Cardiac septum (tissue), 1 donor: ENCODE measurements around the gene ARHGEF4. TPM values are rescaled to one million over a fixed set of nuclear protein-coding genes. Genes with fewer than 3 reads are reported as not detected.
"Not testable (repeated sequence)": the region's sequence is repeated elsewhere in the genome, so short reads cannot be mapped to it uniquely, and the experiment has no call there.

Experiments
- DNase-seq: peaks from one replicate; pipeline ENCODE4 v3.0.0-alpha.2; 2020; ENCODE audit warnings: low spot score
- intact Hi-C: fragments of 100-400 bp; cut with DNase I; formaldehyde crosslinking; loops from one replicate; pipeline ENCODE4 v1.14.0; 2022
- total RNA-seq: library from RNA; stranded (reverse); fragmentation: NEBNext Ultra II Directional; extraction: Animal tissue kit (Norgen Biotek cat#: 25700); gene quantifications from one replicate; pipeline ENCODE4 v1.2.1, GENCODE V29; 2021
- donor health status: DM: no; HTN: no; CAD: no.

ARHGEF4 gene
- total RNA-seq, 1 donor from 2014 or later = 3.9 TPM

- no peak for DNase-seq
- intact Hi-C loops = no loop called here
Observed at GRCh38 chr2:131055169-131056065, 218.7 kb downstream of the ARHGEF4 start.

DNA sequence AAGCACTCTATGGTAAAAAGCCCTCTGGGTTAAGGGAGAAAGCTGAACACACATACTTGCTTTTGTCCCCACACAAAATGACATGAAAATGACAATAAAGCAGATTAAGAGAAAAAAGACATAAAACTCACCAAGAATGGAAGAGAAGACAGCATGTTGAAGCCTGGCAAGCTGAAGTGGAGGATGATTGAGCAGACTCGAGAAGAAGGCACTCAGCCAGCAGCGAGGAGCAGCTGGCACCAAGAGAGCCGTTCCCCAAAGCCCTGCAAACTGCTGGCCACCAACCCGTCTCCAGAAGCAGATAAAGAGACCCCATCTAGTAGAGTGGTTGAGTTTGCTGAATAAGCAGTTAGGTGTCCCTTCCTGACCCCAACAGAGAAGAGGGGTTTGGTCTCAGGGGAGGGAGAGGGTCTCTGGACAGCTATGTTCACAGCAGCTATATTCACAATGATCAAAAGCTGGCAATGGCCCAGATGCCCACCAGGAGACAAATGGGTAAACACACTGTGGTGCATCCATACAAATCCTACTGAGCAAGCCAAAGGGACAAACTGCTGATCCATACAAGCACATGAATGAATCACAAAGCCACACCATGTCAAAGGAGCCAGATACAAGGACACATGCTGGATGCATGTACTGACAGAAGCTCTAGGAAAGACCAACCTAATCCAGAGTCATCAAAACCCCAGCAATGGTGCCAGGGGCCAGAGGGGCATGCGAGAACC lies 219.7 kb downstream of the ARHGEF4 start:
- intact Hi-C loops = no loop called here
- no peak for DNase-seq

GRCh38 chr2:131056932-131057287 lies 220.2 kb downstream of the ARHGEF4 start:
- intact Hi-C loops = no loop called here

DNA sequence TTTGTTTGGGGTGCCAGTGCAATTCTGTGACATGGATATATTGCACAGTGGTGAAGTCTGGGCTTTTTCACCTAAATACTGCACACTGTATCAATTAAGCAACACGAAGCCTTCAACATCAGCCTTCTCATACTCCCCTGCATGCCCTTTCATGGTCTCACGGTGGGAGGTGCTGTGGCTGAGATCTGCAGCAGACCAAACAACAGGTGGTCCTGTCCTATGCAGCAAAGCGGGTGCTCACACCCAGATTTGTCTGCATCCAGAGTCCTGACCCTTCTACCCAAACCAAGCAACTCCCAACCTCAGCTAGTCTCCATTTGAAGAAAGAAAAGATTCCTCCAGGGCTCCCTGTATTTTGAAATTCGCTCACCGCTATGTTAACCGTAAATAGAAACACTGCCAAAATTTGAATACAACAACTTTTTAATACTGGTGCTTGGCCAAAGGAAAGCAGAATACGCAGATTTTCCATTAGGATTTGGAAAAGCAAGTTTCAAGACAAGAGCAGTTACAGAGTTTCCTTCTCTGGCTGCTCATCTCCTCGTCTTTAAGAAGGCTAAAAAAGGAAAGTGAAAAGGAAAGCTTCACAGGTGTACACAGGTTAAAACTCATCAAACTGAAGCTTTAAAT lies 221.6 kb downstream of the ARHGEF4 start:
- intact Hi-C loops = no loop called here
- no peak for DNase-seq

More at GRCh38 chr2:131056932-131057287, 220.2 kb downstream of the ARHGEF4 start:
- no peak for DNase-seq

DNA sequence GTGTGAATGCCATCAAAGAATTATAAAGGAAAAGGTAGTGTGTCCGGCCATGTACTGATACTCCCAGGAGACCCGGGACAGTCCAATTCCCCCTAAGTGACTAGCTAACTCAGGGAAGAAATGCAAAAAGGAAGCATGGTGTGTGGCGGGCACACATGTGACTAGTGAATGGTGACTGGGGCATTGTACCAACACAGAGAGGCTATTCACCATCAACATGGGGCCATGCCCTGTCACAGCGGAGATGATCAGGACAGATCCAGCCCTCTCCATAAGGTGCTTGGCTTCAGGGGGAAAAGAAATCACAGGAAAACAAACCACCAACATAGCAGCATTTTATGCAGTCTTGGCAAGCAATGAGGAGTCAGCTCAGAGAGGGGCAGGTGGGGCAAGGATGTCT lies 222.2 kb downstream of the ARHGEF4 start:
- intact Hi-C loops = no loop called here
- DNase-seq = no peak

DNA sequence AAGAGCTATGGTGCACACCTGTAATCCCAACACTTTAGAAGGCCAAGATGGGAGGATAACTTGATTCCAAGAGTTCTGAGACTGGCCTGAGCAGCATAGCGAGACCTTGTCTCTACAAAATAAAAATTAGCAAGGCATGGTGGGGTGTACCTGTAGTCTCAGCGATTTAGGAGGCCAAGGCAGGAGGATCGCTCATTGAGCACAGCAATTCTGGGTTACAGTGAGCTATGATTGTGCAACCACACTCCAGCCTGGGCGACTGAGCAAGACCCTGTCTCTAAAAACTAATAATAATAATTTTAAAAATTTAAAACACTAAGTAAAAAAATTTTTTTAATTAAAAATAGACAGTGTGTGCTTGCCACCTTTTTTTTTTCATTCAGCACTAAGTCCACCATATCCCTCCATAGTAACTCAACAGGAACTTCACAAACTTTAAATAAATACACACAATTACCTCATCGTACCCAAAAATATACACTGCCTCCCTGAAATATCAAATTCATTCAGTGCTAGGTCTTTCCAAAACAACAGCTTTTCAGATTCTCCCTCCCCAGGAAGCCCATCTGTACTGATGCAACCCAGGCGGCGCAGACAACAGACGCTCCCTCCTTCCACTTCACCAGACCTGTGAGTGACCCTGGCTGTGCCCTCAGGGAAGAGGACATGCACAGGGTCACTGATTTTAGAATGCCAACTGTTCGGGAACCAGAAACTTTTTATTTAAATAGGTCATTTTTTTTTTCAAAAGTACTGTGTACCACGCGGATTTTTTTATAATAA lies 227.0 kb downstream of the ARHGEF4 start:
- intact Hi-C loops = no loop called here

DNA sequence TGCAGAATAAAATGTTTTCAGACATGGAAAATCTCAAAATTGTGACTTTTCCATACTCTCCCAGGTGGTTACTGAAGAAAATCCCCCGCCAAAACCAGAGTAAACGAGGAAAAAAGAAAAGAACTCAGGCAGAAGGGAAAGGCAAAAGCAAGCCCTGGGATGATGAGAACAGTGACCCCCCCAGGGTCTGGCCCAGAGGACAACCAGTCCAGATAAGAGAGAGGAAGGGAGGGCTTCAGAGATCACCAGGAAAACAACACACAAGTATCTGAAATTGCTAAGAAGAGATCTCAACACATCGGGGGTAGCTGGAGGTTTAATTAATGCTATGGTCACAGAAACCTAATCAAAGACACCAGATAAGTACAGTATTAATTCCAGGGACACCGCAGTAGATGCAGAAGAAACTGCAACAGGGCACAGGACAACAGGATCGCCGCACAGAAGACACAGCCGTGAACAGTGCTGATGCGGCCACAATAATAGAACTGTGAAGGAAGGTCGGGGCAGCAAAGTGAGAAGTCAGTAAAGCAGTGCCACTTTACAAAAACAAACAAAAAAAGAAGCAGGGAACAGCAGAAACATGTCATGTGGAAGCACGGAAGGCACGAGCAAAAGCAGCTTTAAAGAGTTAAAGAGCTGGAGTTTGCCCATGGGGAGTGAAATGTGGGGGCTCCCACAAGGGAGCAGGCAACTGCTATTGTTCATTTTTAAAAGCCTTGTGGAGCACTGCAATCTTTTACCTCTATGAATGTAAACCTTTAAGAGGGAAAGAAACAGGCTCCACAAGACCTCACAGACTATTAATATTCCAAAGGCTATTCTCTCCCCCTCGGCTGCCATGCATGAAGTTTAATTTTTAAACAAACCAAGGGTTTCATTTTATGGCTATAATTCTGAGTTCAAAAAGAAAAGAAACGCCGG lies 228.1 kb downstream of the ARHGEF4 start:
- DNase-seq = no peak
- intact Hi-C loops = no loop called here

More for the DNA sequence above, 227.0 kb downstream of the ARHGEF4 start:
- DNase-seq = no peak

- intact Hi-C loops = no loop called here
- no peak for DNase-seq
Observed at GRCh38 chr2:131067465-131068125, 230.9 kb downstream of the ARHGEF4 start.

DNA sequence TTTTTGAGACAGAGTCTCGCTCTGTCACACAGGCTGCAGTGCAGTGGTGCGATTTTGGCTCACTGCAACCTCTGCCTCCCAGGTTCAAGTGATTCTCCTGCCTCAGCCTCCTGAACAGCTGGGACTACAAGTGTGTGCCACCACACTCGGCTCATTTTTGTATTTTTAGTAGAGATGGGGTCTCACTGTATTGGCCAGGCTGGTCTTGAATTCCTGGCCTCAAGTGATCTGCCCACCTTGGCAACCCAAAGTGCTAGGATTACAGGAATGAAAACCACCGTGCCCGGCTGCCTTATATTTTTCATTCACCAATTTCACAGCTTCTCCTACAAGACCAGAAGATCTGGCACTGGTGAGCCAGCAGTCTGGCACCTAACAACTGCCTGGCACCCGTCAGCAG lies 231.5 kb downstream of the ARHGEF4 start:
- intact Hi-C loops, DNase-seq: not testable (repeated sequence)

DNA sequence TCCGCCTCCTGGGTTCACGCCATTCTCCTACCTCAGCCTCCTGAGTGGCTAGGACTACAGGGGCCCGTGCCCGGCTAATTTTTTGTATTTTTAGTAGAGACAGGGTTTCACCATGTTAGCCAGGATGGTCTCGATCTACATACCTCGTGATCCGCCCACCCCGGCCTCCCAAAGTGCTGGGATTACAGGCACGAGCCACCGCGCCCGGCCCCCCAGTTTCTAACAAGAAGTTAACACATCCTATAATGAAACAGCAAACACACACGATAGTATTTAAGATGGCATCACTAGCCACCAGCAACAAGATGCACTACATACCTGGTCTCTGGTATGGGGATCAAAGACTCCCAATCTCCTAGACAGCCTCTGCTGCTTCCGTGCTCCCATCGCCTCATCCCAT lies 238.9 kb downstream of the ARHGEF4 start:
- intact Hi-C loops, DNase-seq: not testable (repeated sequence)

- DNase-seq = no peak
- intact Hi-C loops = no loop called here
Observed at GRCh38 chr2:131076707-131077106, 240.0 kb downstream of the ARHGEF4 start.

GRCh38 chr2:131077182-131077846 lies 240.6 kb downstream of the ARHGEF4 start:
- no peak for DNase-seq
- intact Hi-C loops = no loop called here

DNA sequence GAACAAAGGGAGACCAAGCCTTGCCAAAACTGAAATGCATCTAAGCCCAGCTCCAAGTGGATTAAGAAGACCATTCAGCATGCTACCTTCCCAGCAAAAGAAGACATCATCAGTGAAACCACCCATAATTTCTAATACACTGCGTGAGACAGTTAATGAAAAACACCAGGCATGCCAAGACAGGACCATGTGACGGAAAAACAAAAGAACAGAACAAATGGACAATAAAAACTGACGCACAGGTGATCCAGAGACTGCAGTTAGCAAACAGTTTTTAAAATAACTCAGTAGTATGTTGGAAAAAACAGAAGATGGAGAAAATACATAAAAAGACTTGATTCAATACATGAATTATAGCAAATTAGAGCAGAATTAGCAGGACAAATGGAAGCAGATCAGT lies 241.3 kb downstream of the ARHGEF4 start:
- DNase-seq = no peak
- intact Hi-C loops = no loop called here

DNA sequence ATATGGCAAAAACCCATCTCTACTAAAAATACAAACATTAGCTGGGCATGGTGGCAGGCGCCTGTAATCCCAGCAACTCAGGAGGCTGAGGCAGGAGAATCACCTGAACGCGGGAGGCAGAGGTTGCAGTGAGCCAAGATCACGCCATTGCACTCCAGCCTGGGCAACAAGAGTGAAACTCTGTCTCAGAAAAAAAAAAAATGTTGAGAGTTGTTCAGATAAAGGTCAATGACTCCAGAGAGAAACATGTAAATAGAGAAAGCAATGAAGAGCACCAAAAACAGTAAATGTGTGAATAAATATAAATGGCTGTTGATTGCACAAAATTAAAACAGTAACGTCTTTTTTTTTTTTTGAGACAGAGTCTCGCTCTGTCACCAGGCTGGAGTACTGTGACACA lies 243.2 kb downstream of the ARHGEF4 start:
- intact Hi-C loops, DNase-seq: not testable (repeated sequence)

GRCh38 chr2:131081190-131081589 lies 244.5 kb downstream of the ARHGEF4 start:
- intact Hi-C loops = no loop called here
- no peak for DNase-seq

GRCh38 chr2:131085646-131086045 lies 248.9 kb downstream of the ARHGEF4 start:
- no peak for DNase-seq
- intact Hi-C loops = no loop called here

DNA sequence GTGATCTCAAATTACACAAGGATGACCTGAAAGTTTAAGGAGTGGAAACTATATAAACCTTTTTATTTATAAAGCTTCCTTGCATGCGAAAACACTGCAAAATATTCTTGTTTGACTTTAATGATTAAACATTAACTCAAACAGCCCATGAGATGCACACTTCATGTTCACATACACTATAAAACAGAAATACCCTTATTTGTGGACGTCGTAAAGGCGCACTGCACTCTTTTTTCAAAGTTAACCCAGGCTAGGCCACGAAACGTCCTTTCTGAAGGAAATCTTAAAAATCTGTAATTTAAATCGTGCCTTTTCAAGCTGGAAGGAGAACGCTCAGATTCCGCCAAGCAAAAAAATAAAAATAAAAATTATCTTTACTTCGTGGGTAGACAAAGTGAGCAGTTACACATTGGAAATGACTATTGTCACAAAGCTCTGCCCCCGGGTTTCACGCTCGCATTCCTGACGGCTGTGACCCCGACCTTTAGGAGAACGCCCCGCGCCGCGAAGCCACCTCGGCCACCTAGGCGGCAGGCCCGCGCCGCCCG lies 255.8 kb downstream of the ARHGEF4 start:
- intact Hi-C loops = loop anchor here (1.0 kb wide), 1 partner anchor 13 kb away; the partner anchor contains the start of gene PLEKHB2
- no peak for DNase-seq
